K562 (cell line): ENCODE data around the gene KNSTRN. TPM values are rescaled to one million over a fixed set of nuclear protein-coding genes. Genes with fewer than 3 reads are reported as not detected.

Source experiments
- ATF1 ChIP-seq, 2 experiments: fragments of 450-650 bp in 1 of 2; IDR thresholded peaks; 2 replicates each; pipeline ENCODE4 v1.6.1; 2016; ENCODE audit warnings: missing compliant biosample characterization in 1 of 2, missing genetic modification characterization in 1 of 2
- C11orf30 ChIP-seq: fragments of 450-650 bp; IDR thresholded peaks from 2 replicates; pipeline ENCODE4 v1.6.1; 2016; ENCODE audit warnings: low read depth, mild to moderate bottlenecking
- CBX5 ChIP-seq: IDR thresholded peaks from 2 replicates; pipeline ENCODE4 v1.6.1; 2014; ENCODE audit warnings: low read depth, borderline replicate concordance
- CREB1 ChIP-seq, 2 experiments: sonication (generic) in 1 of 2; formaldehyde crosslinking in 1 of 2; IDR thresholded peaks; 2 replicates each; pipeline versions ENCODE4 v1.6.1 to v1.8.0; 2012 to 2022; ENCODE audit warnings: inconsistent platforms in 1 of 2, mild to moderate bottlenecking in 1 of 2, missing genetic modification reagents in 1 of 2, moderate library complexity in 1 of 2
- CXXC5 ChIP-seq: fragments of 250-450 bp; sonication (Bioruptor Pico); IDR thresholded peaks from 2 replicates; pipeline ENCODE4 v1.8.0; 2022; ENCODE audit warnings: inconsistent platforms, mild to moderate bottlenecking, moderate library complexity
- EP300 ChIP-seq: IDR thresholded peaks from 2 replicates; pipeline ENCODE4 v1.6.1; 2012; ENCODE audit warnings: low read length, improper control_type of control experiment
- ERF ChIP-seq: fragments of 450-650 bp; formaldehyde crosslinking; IDR thresholded peaks from 2 replicates; pipeline ENCODE4 v1.4.0; 2020; ENCODE audit warnings: mild to moderate bottlenecking, mixed read lengths
- ETV1 ChIP-seq: fragments of 450-650 bp; conservative IDR thresholded peaks from 2 replicates; pipeline ENCODE4 v1.6.1; 2016; ENCODE audit warnings: missing genetic modification characterization, control low read depth, low read depth, missing compliant biosample characterization
- FOXK2 ChIP-seq, 2 experiments: fragments of 450-650 bp; IDR thresholded peaks in 1 of 2; conservative IDR thresholded peaks in 1 of 2; 2 replicates each; pipeline ENCODE4 v1.6.1; 2016; ENCODE audit warnings: low read depth in 2 of 2, mild to moderate bottlenecking in 1 of 2
- FOXO4 ChIP-seq: fragments of 450-650 bp; formaldehyde crosslinking; IDR thresholded peaks from 2 replicates; pipeline ENCODE4 v1.4.0; 2020; ENCODE audit warnings: mild to moderate bottlenecking, moderate library complexity
- HDAC3 ChIP-seq: fragments of 450-650 bp; IDR thresholded peaks from 2 replicates; pipeline ENCODE4 v1.6.1; 2018; ENCODE audit warnings: borderline replicate concordance, mild to moderate bottlenecking, moderate library complexity; ENCODE audit not compliant: partially characterized antibody
- HMG20B ChIP-seq: fragments of 250-450 bp; sonication (Bioruptor Pico); IDR thresholded peaks from 2 replicates; pipeline ENCODE4 v1.5.0; 2021; ENCODE audit warnings: mild to moderate bottlenecking
- MAFG ChIP-seq: fragments of 450-650 bp; conservative IDR thresholded peaks from 2 replicates; pipeline ENCODE4 v1.6.1; 2016; ENCODE audit warnings: missing genetic modification characterization, missing compliant biosample characterization
- MXI1 ChIP-seq: IDR thresholded peaks from 2 replicates; pipeline ENCODE4 v1.6.1; 2011; ENCODE audit warnings: low read depth, mild to moderate bottlenecking, improper control_type of control experiment, low read length
- MYBL2 ChIP-seq, 2 experiments: fragments of 450-650 bp in 1 of 2; sonication (generic) in 1 of 2; formaldehyde crosslinking in 1 of 2; IDR thresholded peaks; 2 replicates each; pipeline versions ENCODE4 v1.6.1 to v1.8.1; 2017 to 2022; ENCODE audit warnings: borderline replicate concordance in 1 of 2, inconsistent platforms in 1 of 2, low read depth in 1 of 2, mild to moderate bottlenecking in 1 of 2, missing genetic modification reagents in 1 of 2, moderate library complexity in 1 of 2
- NR1H2 ChIP-seq: sonication (generic); formaldehyde crosslinking; IDR thresholded peaks from 2 replicates; pipeline ENCODE4 v1.4.0; 2020; ENCODE audit warnings: mild to moderate bottlenecking, missing genetic modification reagents
- PHB ChIP-seq: fragments of 250-450 bp; sonication (Bioruptor Pico); IDR thresholded peaks from 2 replicates; pipeline ENCODE4 v1.5.0; 2021
- SFPQ ChIP-seq: fragments of 200-400 bp; formaldehyde crosslinking; IDR thresholded peaks from 2 replicates; pipeline ENCODE4 v1.6.1; 2017; ENCODE audit warnings: mild to moderate bottlenecking, low read depth, low read length, moderate library complexity
- UBTF ChIP-seq, 2 experiments: IDR thresholded peaks; 2 replicates each; pipeline ENCODE4 v1.6.1; 2012; ENCODE audit warnings: improper control_type of control experiment in 2 of 2, low read depth in 2 of 2, low read length in 2 of 2, borderline replicate concordance in 1 of 2
- ZBTB34 ChIP-seq: fragments of 250-450 bp; sonication (Bioruptor Pico); IDR thresholded peaks from 2 replicates; pipeline ENCODE4 v1.8.0; 2021; ENCODE audit warnings: mild to moderate bottlenecking, moderate library complexity
- ZNF140 ChIP-seq: fragments of 250-450 bp; sonication (Bioruptor Pico); IDR thresholded peaks from 2 replicates; pipeline ENCODE4 v1.8.0; 2021; ENCODE audit warnings: moderate library complexity, mild to moderate bottlenecking, inconsistent platforms
- ZSCAN29 ChIP-seq: fragments of 450-650 bp; IDR thresholded peaks from 2 replicates; pipeline ENCODE4 v1.6.1; 2017
- polyA plus RNA-seq, 8 experiments: library from polyadenylated mRNA; depleted of rRNA in 4 of 8; stranded (reverse) in 5 of 8; unstranded in 3 of 8; fragments of >200 nt; fragmentation: Nextera tagmentation in 2 of 8; fragmentation: Illumina TruSeq in 1 of 8; extraction: Ambion mirVana in 2 of 8; extraction: Trizol in 1 of 8; gene quantifications; 2 replicates each; pipeline versions ENCODE4 v1.2.1 to v1.2.3, GENCODE V29; 2011 to 2014; ENCODE audit warnings: inconsistent platforms in 1 of 8, missing spikeins in 1 of 8
- total RNA-seq, 7 experiments: library from RNA; depleted of rRNA in 6 of 7; stranded (reverse); fragments of >200 nt in 6 of 7; fragmentation: Illumina TruSeq in 2 of 7; extraction: Trizol in 2 of 7; gene quantifications; 2 replicates each; pipeline versions ENCODE4 v1.2.1 to v1.2.3, GENCODE V29; 2011 to 2021; ENCODE audit warnings: low replicate concordance in 1 of 7

Gene KNSTRN
- total and polyA plus RNA-seq, 9 of the 15 experiments (the other 6 are each of a cell fraction or from before 2014, with no cell fraction given) = 48.7 to 88.2 (median 66.3) TPM

- TF ChIP-seq UBTF (IDR thresholded peaks at IDR 0.05; ENCODE audit: borderline replicate concordance in 1 of 2, low read depth in 2 of 2, low read length in 2 of 2) (0 out of 4 replicates have a peak, but pooled peaks of 1 of the 2 experiments have one; percentile 45), CXXC5 (CRISPR knock-in tag) (no peak), HDAC3 (no peak), MXI1 (no peak), ERF (CRISPR knock-in tag) (no peak), NR1H2 (CRISPR knock-in tag) (no peak), ZNF140 (no peak), C11orf30 (peak; percentile 77), CREB1 (IDR thresholded peaks at IDR 0.05) (no peak), CREB1 (CRISPR knock-in tag; IDR thresholded peaks at IDR 0.05) (no peak), ZSCAN29 (no peak), FOXK2 (conservative IDR thresholded peaks at IDR 0.05 in 1 of 2, IDR thresholded peaks at IDR 0.05 in 1 of 2; ENCODE audit: low read depth in 2 of 2) (no peak), SFPQ (no peak), FOXO4 (CRISPR knock-in tag) (no peak), ETV1 (tag) (no peak), CBX5 (no peak), MYBL2 (IDR thresholded peaks at IDR 0.05; ENCODE audit: low read depth) (no peak), MYBL2 (CRISPR knock-in tag; IDR thresholded peaks at IDR 0.05; ENCODE audit: borderline replicate concordance) (no peak), HMG20B (CRISPR knock-in tag) (no peak), ATF1 (CRISPR knock-in tag; IDR thresholded peaks at IDR 0.05) (no peak), ATF1 (tag; IDR thresholded peaks at IDR 0.05) (no peak), ZBTB34 (CRISPR knock-in tag) (no peak), EP300 (no peak), MAFG (tag) (0 out of 2 replicates have a peak, but pooled peaks have one; percentile 25), PHB (CRISPR knock-in tag) (no peak)
These were observed 47.8 kb downstream of the KNSTRN start (continued) for GRCh38 chr15:40430271-40430805.
